ENCODE data around the gene REL.

DNA sequence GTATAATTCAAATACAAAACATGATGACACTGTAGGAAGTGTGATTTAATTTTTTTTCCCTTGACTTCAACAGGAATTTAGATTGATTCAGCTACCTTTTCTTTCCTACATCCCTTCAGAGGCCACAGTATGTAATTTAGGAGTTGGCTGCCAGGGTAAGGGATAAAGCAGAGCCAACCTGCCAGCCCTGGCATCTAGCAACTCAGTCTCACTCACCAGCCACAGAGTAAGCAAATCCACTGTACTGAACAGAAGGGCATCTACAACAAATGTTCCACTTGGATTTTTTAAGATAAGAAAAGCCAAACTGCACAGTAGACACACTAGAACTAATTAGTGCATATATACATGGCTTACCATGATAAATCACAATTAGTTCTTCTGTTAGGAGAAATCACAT lies 81.8 kb downstream of the REL start:
- TF ChIP-seq, protein P1, sequence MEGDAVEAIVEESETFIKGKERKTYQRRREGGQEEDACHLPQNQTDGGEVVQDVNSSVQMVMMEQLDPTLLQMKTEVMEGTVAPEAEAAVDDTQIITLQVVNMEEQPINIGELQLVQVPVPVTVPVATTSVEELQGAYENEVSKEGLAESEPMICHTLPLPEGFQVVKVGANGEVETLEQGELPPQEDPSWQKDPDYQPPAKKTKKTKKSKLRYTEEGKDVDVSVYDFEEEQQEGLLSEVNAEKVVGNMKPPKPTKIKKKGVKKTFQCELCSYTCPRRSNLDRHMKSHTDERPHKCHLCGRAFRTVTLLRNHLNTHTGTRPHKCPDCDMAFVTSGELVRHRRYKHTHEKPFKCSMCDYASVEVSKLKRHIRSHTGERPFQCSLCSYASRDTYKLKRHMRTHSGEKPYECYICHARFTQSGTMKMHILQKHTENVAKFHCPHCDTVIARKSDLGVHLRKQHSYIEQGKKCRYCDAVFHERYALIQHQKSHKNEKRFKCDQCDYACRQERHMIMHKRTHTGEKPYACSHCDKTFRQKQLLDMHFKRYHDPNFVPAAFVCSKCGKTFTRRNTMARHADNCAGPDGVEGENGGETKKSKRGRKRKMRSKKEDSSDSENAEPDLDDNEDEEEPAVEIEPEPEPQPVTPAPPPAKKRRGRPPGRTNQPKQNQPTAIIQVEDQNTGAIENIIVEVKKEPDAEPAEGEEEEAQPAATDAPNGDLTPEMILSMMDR (IDR thresholded peaks at IDR 0.05): no peak
- TF ChIP-seq POLR2A (IDR thresholded peaks at IDR 0.05) (no peak), EP300 (IDR thresholded peaks at IDR 0.05) (no peak), POLR2AphosphoS5 (IDR thresholded peaks at IDR 0.05) (no peak)

All from sigmoid colon (tissue), 4 donors.